ENCODE measurements around the gene PIK3IP1. TPM values are rescaled to one million over a fixed set of nuclear protein-coding genes. Genes with fewer than 3 reads are reported as not detected.

PIK3IP1 gene

GRCh38 chr22:31235081-31235480 lies 57.2 kb downstream of the PIK3IP1 start:
- Histone ChIP-seq H2BK5ac (ENCODE audit: low read length) (no peak overlapping the region), H3K9ac (ENCODE audit: low read depth, low read length, poor library complexity) (no peak overlapping the region), H3K79me1 (ENCODE audit: low read depth, low read length) (no peaks in the 10 kb centered on the region), H2BK12ac (ENCODE audit: low read length) (no peak overlapping the region), H2AK5ac (ENCODE audit: low read depth, low read length) (no peak overlapping the region), H2BK15ac (ENCODE audit: low read length) (no peak overlapping the region), H3K9me3 (replicated peaks in 1 of 2; ENCODE audit: control insufficient read depth in 2 of 2, insufficient read depth in 1 of 2, low read depth in 1 of 2, low read length in 2 of 2) (no peaks in the 10 kb centered on the region), H3K4ac (ENCODE audit: low read length) (no peak overlapping the region), H3K27ac (replicated peaks; ENCODE audit: low read length) (no peak overlapping the region), H3K4me3 (ENCODE audit: low read length in 2 of 2) (no peak overlapping the region), H2AFZ (ENCODE audit: low read length) (no peak overlapping the region), H3K14ac (ENCODE audit: low read length) (no peak overlapping the region), H3K27me3 (ENCODE audit: control insufficient read depth in 3 of 3, insufficient read depth in 3 of 3, low read depth in 1 of 3, low read length in 3 of 3) (no peaks in the 10 kb centered on the region), H3K23ac (ENCODE audit: low read depth, low read length, poor library complexity) (no peak overlapping the region), H3K4me2 (ENCODE audit: insufficient read depth, low read length, poor library complexity, severe bottlenecking) (no peak overlapping the region), H3K4me1 (ENCODE audit: control insufficient read depth in 2 of 2, insufficient read depth in 1 of 2, low read depth in 1 of 2, low read length in 2 of 2) (peaks cover 0 to 2% of the 10 kb centered on the region in 2 donors), H3K18ac (ENCODE audit: low read length) (no peak overlapping the region), H2BK120ac (ENCODE audit: low read depth, low read length) (no peak overlapping the region), H3K36me3 (replicated peaks in 1 of 2; ENCODE audit: control insufficient read depth in 2 of 2, insufficient read depth in 2 of 2, low read length in 2 of 2) (peaks cover 0 to 33% of the 10 kb centered on the region in 2 donors), H4K91ac (ENCODE audit: low read depth, low read length, poor library complexity) (no peak overlapping the region), H4K8ac (ENCODE audit: low read depth, low read length) (no peak overlapping the region)
- no peak for DNase-seq (ENCODE audit: low spot score)
- no CpG with 5 or more reads among the region's 3 CpGs for WGBS, 2 donors (ENCODE audit: extremely low coverage in 2 of 2, insufficient read length in 2 of 2, insufficient replicate concordance in 1 of 2)

- Histone ChIP-seq H2AK5ac (ENCODE audit: low read depth, low read length) (no peak overlapping the region), H3K18ac (ENCODE audit: low read length) (no peak overlapping the region), H3K4me1 (ENCODE audit: control insufficient read depth in 2 of 2, insufficient read depth in 1 of 2, low read depth in 1 of 2, low read length in 2 of 2) (peaks cover 6 to 12% of the 10 kb centered on the region in 2 donors), H3K4me3 (ENCODE audit: low read length in 2 of 2) (no peak overlapping the region), H2BK15ac (ENCODE audit: low read length) (no peak overlapping the region), H3K23ac (ENCODE audit: low read depth, low read length, poor library complexity) (no peak overlapping the region), H3K27me3 (ENCODE audit: control insufficient read depth in 3 of 3, insufficient read depth in 3 of 3, low read depth in 1 of 3, low read length in 3 of 3) (no peaks in the 10 kb centered on the region), H2BK12ac (ENCODE audit: low read length) (no peak overlapping the region), H3K9me3 (replicated peaks in 1 of 2; ENCODE audit: control insufficient read depth in 2 of 2, insufficient read depth in 1 of 2, low read depth in 1 of 2, low read length in 2 of 2) (no peaks in the 10 kb centered on the region), H2AFZ (ENCODE audit: low read length) (no peak overlapping the region), H3K79me1 (ENCODE audit: low read depth, low read length) (no peaks in the 10 kb centered on the region), H3K36me3 (replicated peaks in 1 of 2; ENCODE audit: control insufficient read depth in 2 of 2, insufficient read depth in 2 of 2, low read length in 2 of 2) (peaks cover 0 to 39% of the 10 kb centered on the region in 2 donors), H2BK5ac (ENCODE audit: low read length) (no peak overlapping the region), H3K4ac (ENCODE audit: low read length) (no peak overlapping the region), H3K4me2 (ENCODE audit: insufficient read depth, low read length, poor library complexity, severe bottlenecking) (no peak overlapping the region), H3K14ac (ENCODE audit: low read length) (no peak overlapping the region), H4K91ac (ENCODE audit: low read depth, low read length, poor library complexity) (no peak overlapping the region), H4K8ac (ENCODE audit: low read depth, low read length) (no peak overlapping the region), H2BK120ac (ENCODE audit: low read depth, low read length) (no peak overlapping the region), H3K27ac (replicated peaks; ENCODE audit: low read length) (no peak overlapping the region), H3K9ac (ENCODE audit: low read depth, low read length, poor library complexity) (no peak overlapping the region)
- DNase-seq (ENCODE audit: low spot score): no peak
- WGBS, 2 donors (ENCODE audit: extremely low coverage in 2 of 2, insufficient read length in 2 of 2, insufficient replicate concordance in 1 of 2): no CpG with 5 or more reads among the region's 3 CpGs
These were observed 59.3 kb downstream of the PIK3IP1 start for GRCh38 chr22:31233001-31233400.

Small RNA genes within 50 kb of the gene (small RNA-seq; reads per million reads assigned to genes)
- not detected for gene RNA5SP496 (ENCODE audit: insufficient read depth)

Data from neuronal stem cell (in vitro differentiated cells).